GM13977 (cell line): ENCODE results near the gene TPP1.
A peak's percentile ranks its signal among the peaks of the same experiment; 100 is the strongest.

ENCODE experiments used
- DNase-seq: peaks from one replicate; pipeline ENCODE4 v3.0.0; 2012; ENCODE audit warnings: low spot score
- CTCF ChIP-seq: IDR thresholded peaks from 2 replicates; pipeline ENCODE4 v1.5.1; 2012; ENCODE audit warnings: mild to moderate bottlenecking, control low read depth; ENCODE audit not compliant: insufficient read depth; ENCODE audit errors: extremely low read depth, missing control alignments
- in situ Hi-C: fragments of 300-500 bp; cut with MboI; formaldehyde crosslinking; loops from one replicate; pipeline ENCODE4 v1.12.0; 2022; ENCODE audit warnings: low sequenced_read_pairs, low pct_unique_long_range_greater_than_20kb, mixed read lengths, inconsistent platforms; ENCODE audit not compliant: unreplicated experiment

TPP1 gene

GRCh38 chr11:6613496-6613895 is 5.7 kb downstream of the TPP1 start:
- no peak for TF ChIP-seq CTCF
- in situ Hi-C loops = no loop called here
- no peak for DNase-seq

GRCh38 chr11:6612213-6613041 is 6.8 kb downstream of the TPP1 start, which contains the start of gene TAF10:
TSS of gene TAF10 (minus strand) at chr11:6612216. CDS start at chr11:6612189, 27 bp downstream.
- peak; percentile 91 for DNase-seq
- in situ Hi-C loops = no loop called here
- peak; percentile 52 for TF ChIP-seq CTCF

GRCh38 chr11:6611963-6612212 is 7.3 kb downstream of the TPP1 start:
- no peak for TF ChIP-seq CTCF
- no peak for DNase-seq
- in situ Hi-C loops = no loop called here

- DNase-seq = peak; percentile 27
- in situ Hi-C loops = no loop called here
- no peak for TF ChIP-seq CTCF
Measured at GRCh38 chr11:6611092-6611962, 7.9 kb downstream of the TPP1 start.

GRCh38 chr11:6610591-6610990 is 8.6 kb downstream of the TPP1 start:
- no peak for TF ChIP-seq CTCF
- in situ Hi-C loops = no loop called here
- no peak for DNase-seq

GRCh38 chr11:6609502-6610015 is 9.7 kb downstream of the TPP1 start:
- TF ChIP-seq CTCF = no peak
- no peak for DNase-seq
- in situ Hi-C loops = no loop called here
